Right hindlimb (tissue), 1 donor: ENCODE results near the gene C2CD3.

Experiments
- DNase-seq: peaks from one replicate; pipeline ENCODE4 v3.0.0-alpha.2; 2018

Gene C2CD3

GRCh38 chr11:74014880-74015279 lies 155.9 kb downstream of the C2CD3 start:
- no peak for DNase-seq

DNA sequence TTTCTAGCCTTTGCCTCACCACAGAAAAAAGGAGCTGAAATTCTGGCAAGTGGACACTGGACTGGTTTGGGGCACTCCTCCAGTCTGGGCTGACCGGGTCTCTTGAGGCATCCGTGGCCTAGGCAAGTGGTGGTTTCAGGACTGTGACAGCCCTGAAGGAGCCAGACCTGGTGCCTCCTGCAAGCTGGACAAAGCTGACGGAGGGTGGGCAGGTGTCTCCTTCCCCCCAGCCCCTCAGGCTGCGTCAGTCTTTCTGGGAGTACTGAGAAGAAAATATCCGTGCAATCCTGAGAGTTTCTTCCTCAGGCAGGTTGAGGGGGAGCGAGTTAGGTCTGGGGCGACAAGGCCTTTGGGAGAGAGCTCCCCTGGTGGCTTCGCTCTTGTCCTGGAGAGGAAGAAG lies 157.7 kb downstream of the C2CD3 start:
- DNase-seq, result no peak

GRCh38 chr11:74012074-74012809 lies 158.6 kb downstream of the C2CD3 start:
- DNase-seq, result no peak

- DNase-seq, result no peak
These were observed 159.3 kb downstream of the C2CD3 start for GRCh38 chr11:74011360-74012073.

GRCh38 chr11:74010306-74011300 lies 160.2 kb downstream of the C2CD3 start:
- DNase-seq, result no peak

GRCh38 chr11:74009675-74010305 lies 161.0 kb downstream of the C2CD3 start:
- no peak for DNase-seq

- no peak for DNase-seq
These were observed 161.6 kb downstream of the C2CD3 start for GRCh38 chr11:74009230-74009547.

- DNase-seq, result no peak
These were observed 162.2 kb downstream of the C2CD3 start, which contains the start of gene UCP3 for GRCh38 chr11:74008373-74009229. Gene UCP3, minus strand, starts transcription at chr11:74009085. Its CDS starts 2,043 bp downstream, at chr11:74007042.

GRCh38 chr11:74007691-74008372 lies 163.0 kb downstream of the C2CD3 start:
- DNase-seq, result no peak

DNA sequence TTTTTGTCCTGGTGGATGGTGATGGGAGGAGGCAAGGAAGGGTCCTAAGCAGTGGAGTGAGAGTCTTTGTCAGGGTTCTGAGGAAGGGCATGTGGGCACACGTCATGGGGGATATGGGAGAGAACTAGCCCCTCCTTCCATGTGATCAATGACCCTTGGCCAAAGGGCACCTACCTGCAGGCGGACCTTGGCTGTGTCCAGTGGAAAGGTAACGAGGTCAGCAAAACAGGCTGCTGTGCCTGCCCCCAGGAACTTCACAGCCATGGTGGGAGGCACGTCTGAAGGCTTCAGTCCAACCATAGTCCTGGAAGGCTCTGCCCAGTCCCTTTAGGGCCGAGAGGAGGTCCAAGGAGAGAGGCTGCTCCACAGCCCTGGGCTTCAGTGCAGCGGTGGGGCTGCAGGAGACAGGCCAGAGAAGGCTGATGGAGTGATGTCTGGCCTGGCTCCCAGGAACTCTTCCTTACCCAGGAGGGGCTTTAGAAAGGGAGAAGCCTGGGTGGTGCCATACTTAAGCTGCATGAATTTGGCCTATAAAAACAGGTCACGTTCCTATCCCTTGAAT lies 164.0 kb downstream of the C2CD3 start:
- DNase-seq, result no peak

DNA sequence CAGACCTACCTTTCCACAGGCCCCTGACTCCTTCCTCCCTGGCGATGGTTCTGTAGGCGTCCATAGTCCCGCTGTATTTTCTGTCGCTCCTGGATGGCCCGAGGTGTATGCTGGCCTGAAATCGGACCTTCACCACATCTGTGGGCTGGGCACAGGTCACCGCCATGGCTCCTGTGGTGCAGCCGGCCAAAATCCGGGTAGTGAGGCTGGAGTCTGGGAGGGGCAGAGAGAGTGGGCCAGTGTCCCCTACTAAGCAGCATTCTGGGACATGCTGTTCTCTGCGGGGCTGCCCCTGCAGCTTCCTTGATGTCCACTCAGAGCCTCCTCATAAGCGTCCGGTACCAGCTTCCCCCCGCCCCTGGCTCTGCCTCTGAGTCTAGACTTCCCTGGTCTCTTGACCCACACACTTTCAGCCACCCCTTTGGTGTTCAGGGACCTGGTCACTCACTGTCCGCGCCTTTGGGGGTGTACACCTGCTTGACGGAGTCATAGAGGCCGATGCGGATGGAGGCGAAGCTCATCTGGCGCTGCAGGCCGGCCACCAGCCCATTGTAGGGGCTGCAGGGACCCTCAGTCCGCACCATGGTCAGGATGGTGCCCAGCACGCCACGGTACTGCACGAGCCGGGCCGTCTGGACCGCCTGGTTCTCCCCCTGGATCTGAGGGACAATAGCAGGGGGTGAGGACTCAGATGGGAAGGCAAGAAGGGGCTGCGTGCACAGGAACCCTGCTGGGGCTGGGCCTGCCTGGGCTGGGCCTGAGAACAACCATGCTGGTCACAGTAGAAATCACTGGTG lies 164.9 kb downstream of the C2CD3 start:
- DNase-seq, result no peak

DNA sequence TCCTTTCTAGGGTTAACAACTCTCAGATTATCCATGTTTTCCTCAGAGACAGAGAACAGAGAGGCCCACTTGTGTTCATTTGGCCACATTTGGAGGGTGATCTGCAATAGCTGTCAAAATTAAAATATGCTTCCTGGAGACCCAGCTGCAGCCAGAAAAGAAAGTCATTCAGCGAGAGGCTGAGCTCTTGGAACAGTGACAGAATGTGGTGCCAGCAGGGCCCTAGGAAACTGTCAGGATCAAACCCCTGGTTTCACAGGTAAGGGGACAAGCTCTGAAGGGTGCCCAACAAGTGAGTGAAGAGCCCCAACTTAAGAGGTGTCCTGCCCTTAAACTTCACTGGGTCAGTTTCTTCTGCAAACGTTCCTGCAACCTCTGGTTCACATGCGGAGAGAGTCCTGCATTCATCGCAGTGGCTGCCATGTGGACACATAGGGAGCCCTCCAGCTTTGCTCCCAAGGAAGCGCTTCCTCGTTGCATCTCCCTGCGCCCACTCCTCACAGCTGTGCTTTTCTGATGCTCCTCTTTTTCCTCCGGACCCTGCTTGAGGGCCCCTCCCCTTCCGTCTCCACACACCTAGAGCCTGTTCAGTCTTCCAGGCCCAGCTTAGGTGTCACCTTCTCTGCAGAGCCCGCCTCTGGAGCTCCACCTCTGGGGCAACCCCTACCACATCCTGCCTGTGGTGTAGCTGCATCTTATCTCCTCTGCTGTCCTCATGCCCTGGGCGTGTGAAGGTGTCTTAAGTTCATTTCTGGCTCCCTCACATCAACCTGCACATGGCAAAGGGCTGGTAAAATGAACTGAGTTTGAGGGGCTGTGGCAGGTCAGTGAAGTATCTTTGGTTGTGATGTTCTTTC lies 165.8 kb downstream of the C2CD3 start:
- no peak for DNase-seq

GRCh38 chr11:74004046-74004695 lies 166.6 kb downstream of the C2CD3 start:
- DNase-seq, result no peak

DNA sequence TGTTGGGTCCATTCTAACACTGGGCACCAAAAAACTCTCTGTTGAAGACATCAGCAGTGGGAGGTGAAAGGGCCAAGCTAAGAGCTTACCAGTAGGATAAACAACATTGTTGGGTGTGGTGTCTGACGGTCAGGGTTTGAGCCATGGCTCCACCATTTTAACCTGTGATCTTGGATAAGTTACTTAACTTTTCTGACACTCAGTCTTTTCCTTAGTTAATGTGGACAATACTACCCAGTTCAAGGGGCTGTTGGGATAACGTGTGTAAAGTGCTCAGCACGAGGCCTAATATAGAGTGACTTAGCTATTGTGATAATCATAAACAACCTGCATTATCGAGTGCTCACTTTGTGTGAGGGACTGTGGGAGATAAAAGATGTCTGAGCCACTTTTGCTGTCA lies 168.0 kb downstream of the C2CD3 start:
- DNase-seq, result no peak

- no peak for DNase-seq
These were observed 168.9 kb downstream of the C2CD3 start for GRCh38 chr11:74001822-74002286.

GRCh38 chr11:74000307-74001133 lies 170.3 kb downstream of the C2CD3 start:
- no peak for DNase-seq

- no peak for DNase-seq
These were observed 171.1 kb downstream of the C2CD3 start for GRCh38 chr11:73999581-74000306.
